ENCODE results near the gene CMTM1.
"Not testable (repeated sequence)": the region's sequence is repeated elsewhere in the genome, so short reads cannot be mapped to it uniquely, and the experiment has no call there.

Gene CMTM1

GRCh38 chr16:66604376-66605176 lies 38.3 kb downstream of the CMTM1 start, which contains the start of gene CMTM3:
Gene CMTM3 (plus strand): TSS chr16:66604704. CDS start chr16:66604806, 102 bp downstream.
- peak; percentile 73 for DNase-seq
- in situ Hi-C loops (cut with MboI; ENCODE audit: low pct_unique_long_range_greater_than_20kb, low sequenced_read_pairs), result no loop called here

- no peak for DNase-seq
These were observed 39.1 kb downstream of the CMTM1 start for GRCh38 chr16:66605177-66605978.

GRCh38 chr16:66605979-66606751 lies 39.9 kb downstream of the CMTM1 start:
- in situ Hi-C loops (cut with MboI; ENCODE audit: low pct_unique_long_range_greater_than_20kb, low sequenced_read_pairs), result no loop called here
- DNase-seq, result no peak

More at GRCh38 chr16:66605177-66605978, 39.1 kb downstream of the CMTM1 start:
- in situ Hi-C loops (cut with MboI; ENCODE audit: low pct_unique_long_range_greater_than_20kb, low sequenced_read_pairs), result no loop called here

GRCh38 chr16:66608241-66609138 lies 42.3 kb downstream of the CMTM1 start:
- peak; percentile 95 for DNase-seq
- in situ Hi-C loops (cut with MboI; ENCODE audit: low pct_unique_long_range_greater_than_20kb, low sequenced_read_pairs), result no loop called here

- no peak for DNase-seq
- in situ Hi-C loops (cut with MboI; ENCODE audit: low pct_unique_long_range_greater_than_20kb, low sequenced_read_pairs), result no loop called here
These were observed 42.9 kb downstream of the CMTM1 start for GRCh38 chr16:66609139-66609510.

- in situ Hi-C loops (cut with MboI; ENCODE audit: low pct_unique_long_range_greater_than_20kb, low sequenced_read_pairs), result no loop called here
- no peak for DNase-seq
These were observed 44.0 kb downstream of the CMTM1 start for GRCh38 chr16:66610111-66610820.

- DNase-seq; in situ Hi-C loops (cut with MboI; ENCODE audit: low pct_unique_long_range_greater_than_20kb, low sequenced_read_pairs): not testable (repeated sequence)
These were observed 45.7 kb downstream of the CMTM1 start for GRCh38 chr16:66611911-66612310.

- DNase-seq, result no peak
- in situ Hi-C loops (cut with MboI; ENCODE audit: low pct_unique_long_range_greater_than_20kb, low sequenced_read_pairs), result no loop called here
These were observed 46.2 kb downstream of the CMTM1 start for GRCh38 chr16:66612422-66612821.

- no peak for DNase-seq
- in situ Hi-C loops (cut with MboI; ENCODE audit: low pct_unique_long_range_greater_than_20kb, low sequenced_read_pairs), result no loop called here
These were observed 48.0 kb downstream of the CMTM1 start for GRCh38 chr16:66614161-66614802.

- no peak for DNase-seq
- in situ Hi-C loops (cut with MboI; ENCODE audit: low pct_unique_long_range_greater_than_20kb, low sequenced_read_pairs), result no loop called here
These were observed 49.9 kb downstream of the CMTM1 start for GRCh38 chr16:66616169-66616568.

GRCh38 chr16:66616592-66616991 lies 50.4 kb downstream of the CMTM1 start:
- in situ Hi-C loops (cut with MboI; ENCODE audit: low pct_unique_long_range_greater_than_20kb, low sequenced_read_pairs), result no loop called here
- no peak for DNase-seq

GRCh38 chr16:66617010-66617434 lies 50.8 kb downstream of the CMTM1 start:
- in situ Hi-C loops (cut with MboI; ENCODE audit: low pct_unique_long_range_greater_than_20kb, low sequenced_read_pairs), result no loop called here
- no peak for DNase-seq

- no peak for DNase-seq
- in situ Hi-C loops (cut with MboI; ENCODE audit: low pct_unique_long_range_greater_than_20kb, low sequenced_read_pairs), result no loop called here
These were observed 51.5 kb downstream of the CMTM1 start for GRCh38 chr16:66617728-66618127.

GRCh38 chr16:66618588-66619375 lies 52.5 kb downstream of the CMTM1 start:
- in situ Hi-C loops (cut with MboI; ENCODE audit: low pct_unique_long_range_greater_than_20kb, low sequenced_read_pairs), result no loop called here
- DNase-seq, result no peak

GRCh38 chr16:66619534-66620428 lies 53.5 kb downstream of the CMTM1 start:
- in situ Hi-C loops (cut with MboI; ENCODE audit: low pct_unique_long_range_greater_than_20kb, low sequenced_read_pairs), result no loop called here
- DNase-seq, result peak; percentile 63

- no peak for DNase-seq
- in situ Hi-C loops (cut with MboI; ENCODE audit: low pct_unique_long_range_greater_than_20kb, low sequenced_read_pairs), result no loop called here
These were observed 54.2 kb downstream of the CMTM1 start for GRCh38 chr16:66620429-66620795.

All from KBM-7 (cell line).